C4-2B (cell line): ENCODE data around the gene CTNNB1.

Experiments used
- H3K27ac ChIP-seq: fragments of 450-650 bp; 2 replicates; pipeline ENCODE4 v1.5.1; 2017
- CTCF ChIP-seq: fragments of 450-650 bp; conservative IDR thresholded peaks from 2 replicates; pipeline ENCODE4 v1.5.1; 2017; ENCODE audit warnings: mild to moderate bottlenecking
- ZFX ChIP-seq: fragments of 450-650 bp; IDR thresholded peaks from 2 replicates; pipeline ENCODE4 v1.6.1; 2017

The CTNNB1 gene

DNA sequence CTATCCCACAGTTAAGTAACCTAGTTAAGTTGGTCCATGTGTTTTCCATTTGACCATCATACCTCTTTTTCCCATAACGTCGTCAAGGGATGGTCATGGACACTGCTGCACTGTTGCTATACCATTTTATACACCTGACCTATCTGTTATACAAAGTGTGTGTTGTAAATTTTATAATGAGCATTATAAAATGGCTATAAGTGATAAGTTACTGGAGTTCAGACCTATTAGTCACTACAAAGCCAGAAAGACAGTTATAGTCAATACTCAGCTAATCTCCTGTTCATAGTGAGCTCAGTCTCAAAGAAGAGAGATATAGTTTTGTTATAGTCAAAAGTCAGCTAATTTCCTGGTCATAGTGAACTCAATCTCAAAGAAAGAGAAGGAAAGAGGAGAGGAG is 18.9 kb upstream of the CTNNB1 start:
- TF ChIP-seq CTCF (no peak), ZFX (no peak)
- no peak overlapping the region for H3K27ac ChIP-seq

GRCh38 chr3:41182504-41183059 is 16.7 kb upstream of the CTNNB1 start:
- TF ChIP-seq CTCF, result no peak
- TF ChIP-seq ZFX, result no peak
- H3K27ac ChIP-seq, result no peak overlapping the region

DNA sequence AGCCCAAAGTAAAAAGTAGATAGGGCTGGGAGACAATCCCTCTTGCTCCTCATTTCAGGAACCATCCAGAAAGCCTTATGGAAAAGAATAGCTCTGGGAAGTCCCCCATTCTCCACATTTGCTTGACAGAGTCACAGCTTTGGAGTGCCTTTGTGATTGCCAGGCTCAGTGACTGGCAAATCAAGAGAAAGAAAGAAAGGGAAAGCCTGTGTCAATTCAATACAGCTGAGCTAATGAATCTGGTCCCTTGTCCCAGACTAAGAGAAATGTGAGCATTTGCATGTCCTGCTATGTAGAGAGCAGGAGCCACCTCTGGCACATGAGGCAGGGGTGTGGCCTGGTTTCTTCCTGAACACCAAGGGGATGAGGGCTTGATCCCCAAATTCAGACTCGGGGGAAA is 14.9 kb upstream of the CTNNB1 start:
- no peak overlapping the region for H3K27ac ChIP-seq
- TF ChIP-seq CTCF, result no peak
- no peak for TF ChIP-seq ZFX

DNA sequence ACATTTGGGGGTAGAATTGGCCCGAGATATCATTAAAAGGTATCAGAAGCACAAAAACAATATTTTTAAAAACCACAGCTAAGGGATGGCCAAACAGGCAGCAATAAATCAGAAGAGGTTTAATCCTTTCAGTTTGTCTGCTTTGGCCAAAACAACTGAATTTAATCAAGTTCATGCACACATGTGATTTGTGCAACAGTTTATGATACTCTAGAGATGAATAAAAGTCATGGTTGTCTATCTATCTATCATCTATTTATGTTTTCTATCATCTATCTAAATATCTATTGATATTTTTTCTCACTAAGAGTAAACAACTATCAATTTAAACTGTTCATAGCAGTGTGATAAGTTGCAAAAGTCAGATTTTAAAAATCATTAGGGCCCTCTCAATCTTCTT is 13.0 kb upstream of the CTNNB1 start:
- TF ChIP-seq ZFX (no peak), CTCF (no peak)
- H3K27ac ChIP-seq, result no peak overlapping the region

- H3K27ac ChIP-seq, result no peak overlapping the region
- TF ChIP-seq ZFX, result no peak
Observed at GRCh38 chr3:41188306-41188705, 11.0 kb upstream of the CTNNB1 start.

DNA sequence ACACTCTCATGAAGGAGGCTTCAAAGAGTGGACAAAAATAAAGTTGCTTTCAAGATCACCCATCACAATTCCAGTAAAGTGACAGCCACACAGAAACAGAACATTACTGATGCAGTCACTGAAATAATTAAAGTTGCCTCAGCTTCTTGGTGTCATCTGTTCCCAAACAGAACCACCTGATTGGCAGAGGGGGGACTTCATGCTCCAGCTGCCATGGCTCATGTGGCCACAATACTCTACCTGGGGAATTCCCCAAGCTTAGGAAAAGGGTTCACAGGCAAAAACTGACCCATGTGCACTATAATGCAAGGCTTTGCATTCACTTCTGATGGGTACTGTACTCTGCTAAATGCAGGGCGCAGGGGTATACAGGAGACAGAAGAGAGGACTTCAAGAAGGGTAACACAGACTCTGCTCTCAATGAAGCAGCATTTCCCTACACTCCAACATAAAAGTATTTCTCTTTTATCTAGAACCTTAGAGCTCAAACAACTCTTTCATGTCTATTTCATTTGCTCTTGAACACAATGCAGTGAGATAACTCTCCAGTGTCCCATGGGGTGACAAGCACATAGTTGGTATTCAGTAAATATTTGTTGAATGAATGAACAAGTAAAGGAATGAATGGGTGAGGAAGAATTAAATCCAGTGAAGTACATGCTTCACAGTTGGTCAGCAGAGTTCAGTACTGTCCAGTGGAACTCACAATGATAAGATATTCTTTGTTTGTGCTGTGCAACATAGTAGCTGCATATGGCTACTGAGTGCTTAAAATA is 8.6 kb upstream of the CTNNB1 start:
- TF ChIP-seq ZFX (no peak), CTCF (no peak)
- H3K27ac ChIP-seq, result no peak overlapping the region

DNA sequence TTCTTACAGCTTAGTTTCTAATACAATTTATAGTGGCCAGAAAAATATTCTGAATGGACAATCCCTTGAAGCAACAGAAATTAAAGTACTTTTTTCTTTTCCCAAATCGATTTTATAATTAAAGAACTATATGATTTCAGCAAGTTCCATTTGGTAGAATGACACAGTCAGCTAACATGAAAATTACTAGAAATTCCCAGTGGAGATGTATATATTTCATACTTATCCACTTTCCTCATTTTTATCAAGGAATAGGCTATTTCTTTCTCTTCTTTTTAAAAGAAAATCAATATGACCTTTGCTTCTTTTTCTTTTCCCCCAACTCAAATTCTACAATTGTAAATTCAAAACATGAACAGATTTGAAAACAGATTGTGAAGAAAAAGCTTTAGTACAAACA is 6.4 kb upstream of the CTNNB1 start:
- H3K27ac ChIP-seq, result no peak overlapping the region
- TF ChIP-seq CTCF, result no peak
- no peak for TF ChIP-seq ZFX
